DND-41 (cell line): ENCODE data around the gene OLFM3.

Experiments
- ATAC-seq: fragments of 200-7000 bp; cut with Tn5 transposase; 3 replicates; pipeline ENCODE4 v1.9.1; 2021; ENCODE audit warnings: low read depth; ENCODE audit not compliant: insufficient read depth
- DNase-seq: peaks from one replicate; pipeline ENCODE4 v3.0.0-alpha.2; 2020
- H2AFZ ChIP-seq: 2 replicates; pipeline ENCODE4 v1.6.0; 2012; ENCODE audit warnings: low read depth, low read length
- H3K27ac ChIP-seq: 2 replicates; pipeline ENCODE4 v1.5.1; 2012; ENCODE audit warnings: low read length, inconsistent platforms
- H3K27me3 ChIP-seq: fragments of 200-600 bp; sonication (generic); 2 replicates; pipeline ENCODE4 v1.6.0; 2012; ENCODE audit warnings: low read length, mild to moderate bottlenecking, inconsistent platforms; ENCODE audit not compliant: insufficient read depth, poor library complexity
- H3K36me3 ChIP-seq: 2 replicates; pipeline ENCODE4 v1.5.1; 2012; ENCODE audit warnings: low read length, inconsistent platforms; ENCODE audit not compliant: insufficient read depth
- H3K4me1 ChIP-seq: 2 replicates; pipeline ENCODE4 v1.5.1; 2012; ENCODE audit warnings: mild to moderate bottlenecking, low read length; ENCODE audit not compliant: insufficient read depth
- H3K4me2 ChIP-seq: 2 replicates; pipeline ENCODE4 v1.6.0; 2012; ENCODE audit warnings: mild to moderate bottlenecking, moderate library complexity, low read length, inconsistent platforms; ENCODE audit not compliant: insufficient read depth
- H3K4me3 ChIP-seq, 2 experiments: fragments of 200-600 bp in 1 of 2; shearing (Covaris generic) in 1 of 2; 2 replicates each; pipeline ENCODE4 v1.5.1; 2012 to 2016; ENCODE audit warnings: inconsistent platforms in 2 of 2, low read length in 2 of 2, mild to moderate bottlenecking in 2 of 2, low read depth in 1 of 2, moderate library complexity in 1 of 2
- H3K79me2 ChIP-seq: 2 replicates; pipeline ENCODE4 v1.6.0; 2012; ENCODE audit warnings: low read length, inconsistent platforms; ENCODE audit not compliant: insufficient read depth
- H3K9ac ChIP-seq: 2 replicates; pipeline ENCODE4 v1.6.0; 2012; ENCODE audit warnings: low read depth, mild to moderate bottlenecking, inconsistent platforms, low read length, moderate library complexity
- H3K9me3 ChIP-seq: 2 replicates; pipeline ENCODE4 v1.5.1; 2012; ENCODE audit warnings: low read length, moderate library complexity, mild to moderate bottlenecking, inconsistent platforms; ENCODE audit not compliant: insufficient read depth, severe bottlenecking
- H4K20me1 ChIP-seq: 2 replicates; pipeline ENCODE4 v1.6.0; 2012; ENCODE audit warnings: low read length; ENCODE audit not compliant: insufficient read depth
- EZH2 ChIP-seq: IDR thresholded peaks from 3 replicates; pipeline ENCODE4 v1.6.1; 2012; ENCODE audit warnings: borderline replicate concordance, low read depth, mild to moderate bottlenecking, moderate library complexity, low read length, inconsistent platforms; ENCODE audit not compliant: severe bottlenecking
- TF ChIP-seq, protein P1 (sequence below): IDR thresholded peaks from 2 replicates; pipeline ENCODE4 v1.5.1; 2012; ENCODE audit warnings: borderline replicate concordance, low read length, moderate library complexity, mild to moderate bottlenecking; ENCODE audit not compliant: poor library complexity, severe bottlenecking; ENCODE audit errors: extremely low read depth

Gene OLFM3

GRCh38 chr1:101849356-101849755 is 147.4 kb downstream of the OLFM3 start:
- no peaks in the 10 kb centered on the region for H3K36me3 ChIP-seq
- no peaks in the 10 kb centered on the region for H3K4me1 ChIP-seq
- H3K4me3 ChIP-seq: no peak overlapping the region
- ATAC-seq (no peak), DNase-seq (no peak)
- no peaks in the 10 kb centered on the region for H4K20me1 ChIP-seq
- TF ChIP-seq, protein P1, sequence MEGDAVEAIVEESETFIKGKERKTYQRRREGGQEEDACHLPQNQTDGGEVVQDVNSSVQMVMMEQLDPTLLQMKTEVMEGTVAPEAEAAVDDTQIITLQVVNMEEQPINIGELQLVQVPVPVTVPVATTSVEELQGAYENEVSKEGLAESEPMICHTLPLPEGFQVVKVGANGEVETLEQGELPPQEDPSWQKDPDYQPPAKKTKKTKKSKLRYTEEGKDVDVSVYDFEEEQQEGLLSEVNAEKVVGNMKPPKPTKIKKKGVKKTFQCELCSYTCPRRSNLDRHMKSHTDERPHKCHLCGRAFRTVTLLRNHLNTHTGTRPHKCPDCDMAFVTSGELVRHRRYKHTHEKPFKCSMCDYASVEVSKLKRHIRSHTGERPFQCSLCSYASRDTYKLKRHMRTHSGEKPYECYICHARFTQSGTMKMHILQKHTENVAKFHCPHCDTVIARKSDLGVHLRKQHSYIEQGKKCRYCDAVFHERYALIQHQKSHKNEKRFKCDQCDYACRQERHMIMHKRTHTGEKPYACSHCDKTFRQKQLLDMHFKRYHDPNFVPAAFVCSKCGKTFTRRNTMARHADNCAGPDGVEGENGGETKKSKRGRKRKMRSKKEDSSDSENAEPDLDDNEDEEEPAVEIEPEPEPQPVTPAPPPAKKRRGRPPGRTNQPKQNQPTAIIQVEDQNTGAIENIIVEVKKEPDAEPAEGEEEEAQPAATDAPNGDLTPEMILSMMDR: no peak
- TF ChIP-seq EZH2: no peak
- no peak overlapping the region for H3K27ac ChIP-seq
- H3K9me3 ChIP-seq: no peaks in the 10 kb centered on the region
- H3K9ac ChIP-seq: no peak overlapping the region
- no peak overlapping the region for H3K4me2 ChIP-seq
- H2AFZ ChIP-seq: no peak overlapping the region
- H3K79me2 ChIP-seq: no peaks in the 10 kb centered on the region
- H3K27me3 ChIP-seq: no peaks in the 10 kb centered on the region

GRCh38 chr1:101847626-101848025 is 149.1 kb downstream of the OLFM3 start:
- no peak for ATAC-seq
- no peak overlapping the region for H2AFZ ChIP-seq

GRCh38 chr1:101846820-101847219 is 149.9 kb downstream of the OLFM3 start:
- no peaks in the 10 kb centered on the region for H3K27me3 ChIP-seq
- H3K27ac ChIP-seq: no peak overlapping the region
- no peaks in the 10 kb centered on the region for H4K20me1 ChIP-seq
- H3K4me1 ChIP-seq: no peaks in the 10 kb centered on the region
- no peak overlapping the region for H2AFZ ChIP-seq
- no peak overlapping the region for H3K4me3 ChIP-seq
- H3K79me2 ChIP-seq: no peaks in the 10 kb centered on the region
- no peaks in the 10 kb centered on the region for H3K36me3 ChIP-seq
- no peak overlapping the region for H3K9ac ChIP-seq
- no peak for TF ChIP-seq EZH2
- TF ChIP-seq, protein P1: no peak
- DNase-seq: no peak
- no peak for ATAC-seq
- no peak overlapping the region for H3K4me2 ChIP-seq
- H3K9me3 ChIP-seq: no peaks in the 10 kb centered on the region

More at GRCh38 chr1:101847626-101848025, 149.1 kb downstream of the OLFM3 start:
- Histone ChIP-seq H3K4me3 (no peak overlapping the region), H3K27me3 (no peaks in the 10 kb centered on the region), H3K36me3 (no peaks in the 10 kb centered on the region), H4K20me1 (no peaks in the 10 kb centered on the region), H3K9me3 (no peaks in the 10 kb centered on the region), H3K4me2 (no peak overlapping the region), H3K4me1 (no peaks in the 10 kb centered on the region), H3K27ac (no peak overlapping the region), H3K9ac (no peak overlapping the region), H3K79me2 (no peaks in the 10 kb centered on the region)
- no peak for DNase-seq
- TF ChIP-seq, protein P1: no peak
- TF ChIP-seq EZH2: no peak

DNA sequence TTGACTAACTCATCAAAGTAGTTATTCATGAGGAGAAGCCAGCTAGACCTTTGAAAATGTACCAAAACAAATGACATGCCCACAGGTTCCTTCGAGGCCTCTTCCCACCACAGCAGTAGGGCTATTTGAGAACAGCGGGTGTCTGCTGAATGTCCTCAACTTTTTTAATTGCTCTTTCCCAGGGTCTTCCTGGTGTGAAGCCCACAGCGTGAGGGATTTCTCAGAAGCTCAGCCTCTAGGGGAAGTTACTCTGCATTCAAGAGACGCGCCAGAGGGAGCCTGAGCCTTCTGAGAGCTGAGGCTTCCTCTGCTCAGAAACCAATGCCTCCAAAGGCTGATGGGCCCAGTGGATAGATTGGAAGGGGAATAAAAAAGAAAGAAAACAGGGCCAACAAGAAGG is 153.6 kb downstream of the OLFM3 start:
- Histone ChIP-seq H4K20me1 (no peaks in the 10 kb centered on the region), H3K9me3 (no peaks in the 10 kb centered on the region), H3K4me1 (no peaks in the 10 kb centered on the region), H3K4me3 (no peak overlapping the region), H3K36me3 (no peaks in the 10 kb centered on the region), H3K9ac (no peak overlapping the region), H3K27ac (no peak overlapping the region), H3K4me2 (no peak overlapping the region), H2AFZ (0 out of 2 replicates have a peak overlapping the region, but pooled peaks have one; percentile 16), H3K79me2 (no peaks in the 10 kb centered on the region), H3K27me3 (no peaks in the 10 kb centered on the region)
- ATAC-seq (no peak), DNase-seq (no peak)
- no peak for TF ChIP-seq EZH2
- TF ChIP-seq, protein P1: no peak
